ENCODE measurements around the gene KCNJ18.
"Not testable (repeated sequence)": the region's sequence is repeated elsewhere in the genome, so short reads cannot be mapped to it uniquely, and the experiment has no call there.

The KCNJ18 gene

DNA sequence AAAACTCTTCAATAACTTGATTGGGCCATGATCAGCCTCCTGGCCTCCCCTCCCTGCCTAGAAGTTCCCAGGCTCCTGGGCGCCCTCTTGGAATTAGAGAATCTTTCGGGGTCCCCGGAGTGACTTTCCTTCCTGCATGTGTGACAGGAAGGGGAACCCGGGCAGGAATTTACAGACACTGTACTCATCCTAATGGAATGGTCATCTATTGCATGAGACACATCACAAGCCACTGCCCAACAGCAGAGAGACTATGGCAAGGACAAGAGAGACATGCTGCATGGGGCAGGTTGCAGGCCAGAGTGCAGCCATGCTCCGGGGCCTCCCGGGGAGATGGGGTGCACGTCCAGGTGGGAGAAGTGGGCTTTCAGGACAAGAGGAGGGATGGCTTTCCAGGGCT is 29.9 kb downstream of the KCNJ18 start:
- not testable (repeated sequence) for DNase-seq (ENCODE audit: low read depth in 2 of 3, low spot score in 2 of 3)

DNA sequence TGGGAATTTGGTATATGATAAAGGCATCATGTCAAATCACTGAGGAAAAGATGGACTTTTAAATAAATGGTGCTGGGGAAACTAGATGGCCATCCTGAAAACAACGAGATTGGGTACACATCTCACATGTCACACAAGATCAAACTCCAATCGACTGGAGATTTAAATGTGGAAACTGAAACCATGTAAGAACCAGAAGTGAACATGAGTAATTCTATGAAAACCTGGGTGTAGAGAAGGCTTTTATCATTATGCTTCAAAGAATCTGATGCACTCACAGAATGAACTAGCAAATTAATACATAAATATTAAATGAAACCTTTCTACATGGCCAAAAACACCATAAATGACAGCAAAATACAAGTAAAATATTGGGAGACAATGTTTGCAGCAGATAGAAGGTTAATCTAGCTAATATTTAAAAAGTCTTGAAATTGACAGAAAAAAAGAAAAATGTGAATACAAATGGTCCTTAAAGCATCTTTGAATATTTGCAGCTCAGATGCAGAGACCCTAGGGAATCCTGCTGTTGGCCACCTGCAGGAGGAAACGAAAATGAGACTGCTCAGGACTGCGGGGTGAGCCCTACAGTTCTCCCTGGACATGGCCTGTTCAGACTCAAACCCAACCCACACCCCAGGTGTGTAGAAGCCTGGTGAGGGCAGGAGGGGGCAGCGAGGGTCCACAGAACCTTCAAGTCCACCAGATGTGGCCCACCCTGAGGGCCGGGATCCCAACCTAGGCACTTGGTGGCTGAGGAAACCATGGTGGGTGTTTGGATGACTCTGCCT is 32.1 kb downstream of the KCNJ18 start:
- DNase-seq (ENCODE audit: low read depth in 2 of 3, low spot score in 2 of 3), result not testable (repeated sequence)

DNA sequence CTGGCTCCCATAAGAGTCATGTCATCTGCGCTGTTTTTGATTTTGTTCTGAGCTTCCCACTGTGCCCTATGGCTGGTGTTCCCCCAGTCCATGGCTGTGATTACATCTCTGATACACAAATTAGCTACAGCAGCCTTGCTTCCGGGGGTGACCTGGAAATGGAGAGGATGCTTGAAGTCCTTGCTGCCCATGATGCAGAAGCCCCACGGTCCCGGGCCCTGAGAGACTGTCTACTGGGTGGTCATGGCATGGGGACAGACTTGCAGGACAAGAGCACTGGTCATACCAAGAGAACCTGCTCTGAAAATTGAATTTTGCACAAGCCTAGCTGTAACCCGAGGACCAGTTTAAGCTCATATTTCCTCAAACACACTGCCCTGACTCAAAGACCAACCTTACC is 38.8 kb downstream of the KCNJ18 start:
- DNase-seq (ENCODE audit: low read depth in 2 of 3, low spot score in 2 of 3), result not testable (repeated sequence)

DNA sequence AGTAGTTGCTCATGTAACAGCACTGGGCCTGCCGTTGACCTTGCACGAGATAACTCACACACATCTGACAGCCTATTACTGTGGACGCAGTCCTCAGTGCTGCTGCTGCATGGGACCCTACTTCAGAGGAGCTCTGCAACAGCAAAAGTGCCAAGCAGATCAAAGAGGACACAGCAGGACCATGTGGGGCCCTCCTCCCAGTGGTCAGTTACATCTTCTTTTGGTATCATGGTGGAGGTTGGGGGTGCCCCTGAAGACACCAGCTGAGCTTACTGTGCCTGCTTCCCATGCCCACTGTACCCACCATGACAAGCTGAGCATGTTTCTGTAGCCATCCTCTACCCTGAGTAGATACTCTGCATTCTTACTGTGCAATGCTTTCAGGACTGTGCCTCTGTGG is 41.6 kb downstream of the KCNJ18 start:
- not testable (repeated sequence) for DNase-seq (ENCODE audit: low read depth in 2 of 3, low spot score in 2 of 3)

DNA sequence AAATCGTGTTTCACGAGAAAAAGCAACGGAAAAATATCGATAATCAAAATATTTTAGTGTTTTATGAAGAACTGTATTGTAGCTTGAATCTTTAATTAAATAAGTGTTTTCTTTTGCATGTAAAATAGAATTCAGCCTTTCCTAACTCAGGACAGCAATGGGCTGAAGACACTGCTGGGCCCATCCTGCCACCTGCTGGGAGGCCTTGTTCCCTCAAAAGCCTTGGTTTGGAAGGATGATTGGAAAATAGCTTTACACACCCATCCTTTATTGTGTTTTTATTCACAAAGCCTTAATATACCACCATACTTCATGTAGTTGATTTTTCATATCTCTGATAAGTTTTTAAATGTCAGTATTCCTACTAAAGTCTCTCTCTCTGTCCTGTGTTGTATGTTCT is 43.5 kb downstream of the KCNJ18 start:
- DNase-seq (ENCODE audit: low read depth in 2 of 3, low spot score in 2 of 3), result not testable (repeated sequence)

DNA sequence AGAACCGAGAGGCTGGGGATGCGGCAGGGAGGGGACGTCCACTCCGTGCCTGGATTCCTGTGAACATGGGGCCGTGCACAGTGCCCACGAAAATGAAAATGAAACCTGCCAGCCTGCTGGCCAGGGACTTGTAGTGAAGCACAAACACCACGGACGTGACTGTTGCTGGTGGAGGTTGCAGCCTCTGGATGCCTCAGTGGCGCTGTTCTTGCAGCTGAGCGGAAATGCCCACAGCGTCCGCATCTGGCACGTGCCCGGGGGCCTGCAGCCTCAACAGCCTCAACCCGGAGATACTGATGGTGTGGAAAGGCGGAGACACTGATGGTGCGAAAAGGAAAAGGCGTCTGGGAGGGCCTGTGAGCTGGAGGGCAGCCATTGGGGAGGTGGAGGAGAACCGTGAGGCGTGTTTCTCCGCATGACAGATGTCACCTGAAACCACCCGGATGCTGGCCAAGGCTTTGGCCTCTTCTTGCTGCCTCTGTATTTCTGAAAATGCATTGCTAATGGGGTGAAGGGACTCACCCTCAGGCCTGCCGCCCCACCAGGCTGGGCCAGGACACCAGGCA is 44.8 kb downstream of the KCNJ18 start:
- not testable (repeated sequence) for DNase-seq (ENCODE audit: low read depth in 2 of 3, low spot score in 2 of 3)

DNA sequence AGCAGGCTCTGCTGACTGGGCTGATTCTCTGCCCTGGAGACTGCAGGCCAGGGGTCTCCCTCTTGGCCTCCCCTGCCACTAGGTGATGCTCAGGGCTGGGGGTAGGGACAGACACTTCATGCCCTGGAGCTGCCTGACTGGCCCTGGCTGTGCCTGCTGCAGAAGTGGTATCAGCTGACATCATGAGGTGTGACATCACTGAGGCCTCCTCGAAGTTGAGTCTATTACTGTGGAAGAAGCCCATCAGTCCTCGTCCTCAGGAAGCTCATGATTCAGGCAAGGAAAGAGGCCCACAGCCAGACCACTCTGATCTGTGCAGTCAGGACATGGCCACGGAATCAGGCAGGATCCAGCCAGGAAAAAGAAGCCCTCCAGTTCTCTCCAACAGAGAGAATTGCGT is 45.9 kb downstream of the KCNJ18 start:
- DNase-seq (ENCODE audit: low read depth in 2 of 3, low spot score in 2 of 3), result not testable (repeated sequence)

DNA sequence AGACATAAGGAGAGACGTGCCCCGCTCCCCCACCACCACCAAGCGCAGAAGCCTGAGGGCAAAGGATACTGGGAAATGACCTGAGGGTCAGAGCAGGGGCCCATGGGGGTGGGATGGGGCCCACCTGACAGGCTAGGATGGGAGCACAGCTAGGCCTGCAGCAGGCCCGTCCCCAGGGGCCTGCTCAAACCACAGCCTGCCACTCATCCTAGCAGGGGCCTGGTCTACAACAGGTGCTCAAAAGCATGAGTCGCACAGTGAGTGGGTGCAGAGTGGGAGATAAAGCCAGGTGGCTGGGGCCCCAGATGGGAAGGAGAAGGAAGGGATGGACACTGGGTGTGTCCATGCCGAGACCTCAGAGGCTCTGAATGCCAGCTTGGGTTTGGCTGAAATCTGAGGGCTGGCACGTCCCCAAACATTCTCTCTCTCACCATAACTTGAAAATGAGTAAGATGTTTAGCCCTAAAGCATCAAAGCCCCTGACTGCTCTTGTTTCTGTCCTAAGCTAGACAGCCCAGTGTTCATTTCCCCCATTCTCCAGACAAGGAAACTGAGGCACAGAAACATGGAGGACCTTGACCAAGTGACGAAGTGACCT is 46.7 kb downstream of the KCNJ18 start:
- DNase-seq (ENCODE audit: low read depth in 2 of 3, low spot score in 2 of 3), result not testable (repeated sequence)

DNA sequence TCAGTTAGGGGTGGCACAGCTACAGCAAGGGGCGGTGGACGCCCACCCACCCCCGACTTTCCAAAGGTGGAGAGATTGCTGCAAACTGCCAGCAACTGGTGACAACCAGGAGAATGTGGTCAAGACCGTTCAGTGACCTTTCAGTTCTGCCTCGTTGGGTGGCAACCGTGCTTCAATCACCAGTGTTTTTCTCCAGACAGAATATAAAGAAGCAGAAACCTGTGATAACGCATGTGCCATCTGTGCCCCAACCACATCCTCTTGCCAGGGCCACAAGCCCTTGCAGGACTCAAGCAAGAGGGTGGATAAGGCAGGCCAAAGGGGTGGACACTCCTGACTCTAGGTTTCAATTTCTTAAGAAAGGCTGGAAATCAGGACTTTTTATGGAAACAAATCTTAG is 47.2 kb downstream of the KCNJ18 start:
- not testable (repeated sequence) for DNase-seq (ENCODE audit: low read depth in 2 of 3, low spot score in 2 of 3)

DNA sequence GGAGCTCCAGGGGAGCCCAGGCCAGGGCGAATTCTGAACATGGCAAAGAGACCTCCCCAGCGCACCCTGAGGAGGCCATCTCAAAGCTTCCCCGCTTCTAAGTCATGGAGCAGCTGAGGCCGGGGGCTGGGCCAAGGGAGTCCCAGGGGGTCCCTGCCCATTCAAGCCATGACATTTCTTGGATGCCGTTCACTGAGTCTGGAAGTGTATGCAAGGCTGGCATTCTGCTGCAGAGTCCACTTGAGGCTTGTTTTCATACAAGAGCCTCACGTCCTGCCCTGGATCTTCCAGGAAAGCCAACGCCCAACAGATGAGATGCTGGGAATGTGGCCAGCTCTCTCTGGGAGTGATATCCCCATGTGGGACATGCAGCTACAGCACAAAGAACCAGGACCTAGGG is 48.5 kb downstream of the KCNJ18 start:
- DNase-seq (ENCODE audit: low read depth in 2 of 3, low spot score in 2 of 3), result not testable (repeated sequence)

DNA sequence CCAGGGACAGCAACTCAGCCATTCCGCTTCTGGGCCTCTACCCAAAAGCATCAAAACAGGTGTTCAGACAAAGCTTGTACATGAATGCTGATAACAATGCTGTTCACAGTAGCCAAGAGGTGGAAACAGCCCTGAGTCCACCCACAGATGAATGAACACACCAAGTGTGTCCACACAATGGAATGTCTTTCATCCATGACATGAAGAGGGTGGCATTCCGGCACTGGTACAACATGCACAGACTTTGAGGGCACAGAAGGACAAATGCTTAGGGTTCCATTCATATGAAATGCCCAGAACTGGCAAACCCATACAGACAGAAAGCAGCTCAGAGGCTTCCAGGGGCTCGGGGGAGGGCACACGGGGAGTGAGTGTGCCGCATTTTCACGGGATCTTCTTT is 49.2 kb downstream of the KCNJ18 start:
- not testable (repeated sequence) for DNase-seq (ENCODE audit: low read depth in 2 of 3, low spot score in 2 of 3)

DNA sequence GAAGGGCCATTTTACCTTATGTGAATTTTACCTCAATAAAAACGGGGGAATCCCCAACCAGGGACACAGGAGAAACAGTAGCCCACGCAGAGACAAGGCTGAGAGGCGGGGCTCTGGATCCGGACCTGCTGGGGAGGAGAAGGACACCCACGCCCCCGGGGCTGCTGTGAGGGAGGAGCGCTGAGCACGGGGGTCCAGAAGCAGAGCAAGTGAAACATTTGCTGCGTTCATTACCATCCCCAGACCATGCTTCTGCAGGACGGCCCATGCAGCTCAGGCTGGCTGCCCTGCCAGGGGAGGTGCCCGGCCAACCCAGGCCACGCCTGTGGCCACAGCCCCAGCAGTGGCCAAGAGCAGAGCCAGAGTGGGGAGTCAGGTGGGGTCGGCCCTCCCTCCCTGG is 50.0 kb downstream of the KCNJ18 start:
- DNase-seq (ENCODE audit: low read depth in 2 of 3, low spot score in 2 of 3), result no peak

DNA sequence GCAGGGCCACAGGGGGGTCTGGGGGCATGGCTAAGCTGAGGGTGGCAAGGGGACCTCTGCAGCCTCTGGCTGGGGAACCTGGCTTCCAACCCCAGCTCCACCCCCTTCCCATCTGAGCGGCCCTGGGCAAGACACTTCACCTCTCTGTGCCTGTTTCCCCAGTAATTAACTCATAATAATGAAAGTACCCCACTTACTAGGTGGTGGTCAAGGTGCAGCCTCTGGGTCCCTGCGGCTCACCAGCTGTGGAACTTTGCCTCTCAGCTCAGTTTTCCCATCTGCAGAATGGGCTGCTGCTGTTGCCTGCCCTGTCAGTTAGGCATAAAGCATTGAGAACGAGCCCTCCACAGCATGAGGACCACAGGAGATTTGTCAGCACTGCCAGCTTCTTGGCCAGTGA is 51.8 kb downstream of the KCNJ18 start:
- not testable (repeated sequence) for DNase-seq (ENCODE audit: low read depth in 2 of 3, low spot score in 2 of 3)

DNA sequence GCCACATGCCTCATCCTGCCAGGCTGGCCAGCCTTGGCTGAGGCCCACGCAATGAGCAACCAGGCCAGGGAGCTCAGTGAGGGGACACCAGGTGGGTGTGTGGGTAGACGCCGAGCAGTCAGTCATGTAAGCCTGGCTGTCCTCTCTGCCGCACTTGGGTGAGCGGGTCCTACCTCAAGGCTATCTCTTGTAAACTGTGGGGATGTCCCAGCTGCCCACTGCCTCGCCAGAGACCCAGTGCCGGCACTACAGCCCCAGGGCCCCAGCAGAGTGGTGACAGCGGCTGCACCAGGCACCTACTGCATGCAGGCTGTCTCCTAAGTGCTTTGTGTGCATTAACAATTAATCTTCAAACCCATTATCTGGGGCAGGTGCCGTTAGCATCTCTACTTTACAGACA is 52.3 kb downstream of the KCNJ18 start:
- DNase-seq (ENCODE audit: low read depth in 2 of 3, low spot score in 2 of 3), result not testable (repeated sequence)

DNA sequence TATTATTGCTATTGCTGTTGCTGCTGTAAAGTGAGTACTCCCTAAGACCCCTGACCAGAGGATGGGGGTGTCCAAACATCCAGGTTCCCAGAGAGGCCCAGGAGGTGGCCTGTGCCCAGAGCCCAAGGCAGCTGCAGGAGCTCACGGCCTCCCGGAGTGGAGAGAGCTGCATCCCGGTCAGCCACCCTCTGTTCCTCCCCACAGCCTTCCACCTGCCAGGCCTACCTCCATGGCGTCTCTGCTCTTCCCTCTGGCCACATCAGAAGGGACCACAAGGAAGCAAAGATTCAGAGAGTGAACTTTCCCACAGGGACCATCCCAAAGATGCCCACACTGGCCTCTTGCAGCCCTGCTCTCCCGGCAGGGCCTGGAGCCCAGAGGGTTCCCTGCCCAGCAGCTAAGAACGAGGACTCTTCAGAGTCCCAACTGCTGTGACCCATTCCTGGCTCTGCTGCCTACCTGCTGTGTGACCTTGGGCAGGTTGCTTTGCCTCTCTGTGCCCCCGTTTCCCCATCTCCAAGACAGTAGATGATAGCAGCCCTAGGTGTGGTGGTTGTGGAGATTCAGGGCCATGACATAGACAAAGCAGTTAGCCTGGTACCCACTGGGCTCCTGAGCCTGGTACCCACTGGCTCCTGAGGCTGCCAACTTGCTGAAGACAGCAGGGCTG is 53.2 kb downstream of the KCNJ18 start:
- DNase-seq (ENCODE audit: low read depth in 2 of 3, low spot score in 2 of 3), result not testable (repeated sequence)

DNA sequence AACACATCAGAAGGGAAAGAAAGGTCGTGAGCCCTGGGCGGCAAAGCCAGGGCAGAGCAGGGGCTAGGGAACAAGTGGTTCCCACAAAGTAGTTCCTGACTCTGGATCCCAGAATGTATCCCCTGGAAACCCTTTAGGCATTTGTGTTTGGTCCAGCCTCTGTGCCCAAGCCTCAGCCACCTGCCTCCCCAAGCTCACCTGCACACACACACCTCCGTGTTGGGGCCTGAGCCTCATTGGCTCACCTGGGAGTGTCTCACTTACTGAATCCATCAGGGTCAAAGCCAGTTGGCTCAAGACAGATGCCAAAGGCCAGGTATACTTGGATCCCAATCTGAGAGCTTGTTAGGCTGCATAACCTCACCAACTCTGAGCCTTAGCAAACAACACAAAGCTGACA is 54.1 kb downstream of the KCNJ18 start:
- not testable (repeated sequence) for DNase-seq (ENCODE audit: low read depth in 2 of 3, low spot score in 2 of 3)

DNA sequence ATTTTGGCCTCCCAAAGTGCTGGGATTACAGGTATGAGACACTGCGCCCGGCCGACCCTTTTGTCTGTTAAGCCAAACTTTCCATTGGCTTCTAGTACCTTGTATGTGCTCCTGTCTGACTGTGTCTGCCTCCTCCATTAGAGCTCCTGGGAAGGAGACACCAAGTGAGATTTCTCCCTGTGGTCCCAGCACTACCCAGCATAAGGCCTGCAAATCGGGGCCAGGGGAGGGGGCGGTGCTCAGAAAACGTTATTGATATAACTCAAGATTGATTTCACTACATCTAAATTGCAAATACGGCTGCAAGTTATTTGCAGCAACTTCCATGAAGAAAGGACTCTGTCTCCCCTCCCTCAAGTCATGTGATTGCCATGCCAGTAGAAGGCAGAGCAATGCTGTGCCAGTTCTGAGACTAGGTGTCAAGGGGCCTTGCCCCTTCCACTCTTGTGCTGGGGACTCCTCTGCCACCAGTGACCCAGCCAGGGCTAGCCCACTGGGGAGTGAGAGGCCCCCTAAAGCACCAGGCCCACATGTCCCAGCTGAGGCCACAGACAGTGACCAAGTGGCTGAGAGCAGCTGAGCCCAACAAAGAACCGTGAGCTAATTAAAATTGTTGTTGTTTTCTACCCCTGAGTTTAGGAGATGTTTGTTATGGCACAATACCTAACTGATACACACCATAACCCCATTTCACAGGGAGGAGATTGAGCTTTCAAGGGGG is 55.0 kb downstream of the KCNJ18 start:
- DNase-seq (ENCODE audit: low read depth in 2 of 3, low spot score in 2 of 3), result not testable (repeated sequence)

DNA sequence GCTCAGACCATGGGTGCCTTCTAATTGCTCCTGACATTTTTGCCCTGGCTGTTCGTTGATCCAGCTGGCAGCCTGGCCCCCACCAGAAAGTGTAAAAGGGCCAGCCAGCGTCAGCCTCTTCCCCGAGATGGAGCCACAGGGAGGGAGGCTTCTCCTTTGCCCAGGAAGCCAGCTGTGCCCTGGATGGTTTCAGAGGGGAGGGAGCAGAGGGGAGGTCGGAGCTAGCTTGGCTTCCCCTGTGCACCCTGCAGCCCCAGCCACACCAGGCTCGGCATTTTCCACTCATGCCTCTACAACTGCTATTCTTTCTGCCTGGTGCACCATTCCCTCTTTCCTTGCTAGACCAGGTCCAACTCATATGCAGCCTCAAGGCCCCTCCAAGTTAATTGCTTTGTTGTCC is 56.4 kb downstream of the KCNJ18 start:
- not testable (repeated sequence) for DNase-seq (ENCODE audit: low read depth in 2 of 3, low spot score in 2 of 3)

DNA sequence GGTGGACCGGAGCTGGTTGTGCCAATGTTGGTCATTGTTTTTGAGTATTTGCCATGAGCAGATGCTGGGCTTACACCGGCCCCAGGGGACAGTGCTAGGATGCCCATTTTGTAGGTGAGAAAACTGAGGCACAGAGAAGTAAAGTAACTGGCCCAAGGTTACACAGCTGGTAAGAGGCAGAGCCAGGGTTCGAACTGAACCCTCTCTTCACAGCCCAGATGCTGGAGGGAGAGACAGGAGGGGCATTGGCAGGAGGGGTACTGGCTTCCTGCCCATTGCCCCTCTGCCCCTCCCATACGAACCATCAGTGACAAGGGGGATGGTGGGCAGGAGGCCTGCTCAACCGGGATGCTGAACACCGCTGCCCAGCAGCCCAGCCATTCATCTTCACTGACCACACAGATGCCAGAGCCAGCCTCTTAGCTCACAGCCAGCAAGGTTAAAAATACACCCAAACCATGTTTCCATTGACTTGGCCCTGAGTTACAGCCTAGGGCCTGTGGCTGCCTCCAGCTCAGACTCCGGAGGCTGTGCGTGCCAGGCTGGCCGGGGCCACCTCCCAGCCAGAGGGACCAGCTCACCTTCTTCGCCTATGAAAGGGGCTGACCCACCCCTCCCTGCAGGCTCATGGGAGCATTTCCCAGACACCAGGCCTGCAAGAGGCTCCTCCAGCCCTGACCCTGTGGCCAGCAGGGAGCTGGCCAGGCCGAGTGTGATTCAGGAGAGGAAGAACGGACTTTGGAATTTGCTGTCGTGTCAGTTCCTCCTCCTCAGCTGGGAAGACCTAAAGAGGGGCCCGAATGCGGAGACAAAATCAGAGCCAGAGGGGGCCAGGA is 57.6 kb downstream of the KCNJ18 start:
- not testable (repeated sequence) for DNase-seq (ENCODE audit: low read depth in 2 of 3, low spot score in 2 of 3)

DNA sequence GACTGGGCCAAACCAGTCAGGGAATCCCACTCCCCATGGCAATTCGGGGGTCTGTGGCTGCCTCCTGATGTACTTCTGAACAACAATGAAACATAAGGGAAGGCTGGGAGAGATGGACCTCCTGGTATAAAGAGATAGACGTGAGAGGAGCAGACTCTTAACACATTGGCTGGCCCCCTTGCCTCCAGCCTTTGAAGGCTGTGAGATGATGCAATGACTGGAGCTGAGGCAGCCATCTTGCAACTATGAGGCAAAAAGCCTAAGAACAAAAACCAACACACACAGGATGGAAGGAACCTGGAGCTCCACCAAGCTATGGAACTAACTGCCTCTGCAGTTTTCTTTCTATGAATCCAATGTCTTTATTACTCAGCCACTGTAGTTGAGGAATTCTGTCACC is 58.8 kb downstream of the KCNJ18 start:
- not testable (repeated sequence) for DNase-seq (ENCODE audit: low read depth in 2 of 3, low spot score in 2 of 3)
